ENCODE data around the gene DHX16. TPM values are rescaled to one million over a fixed set of nuclear protein-coding genes. Genes with fewer than 3 reads are reported as not detected.

Gene DHX16
- total and polyA plus RNA-seq, 2 donors = 29.9 to 48.0 TPM

- H3K27me3 ChIP-seq (ENCODE audit: control insufficient read depth in 2 of 2, insufficient read depth in 1 of 2, low read length in 1 of 2) = no peaks in the 10 kb centered on the region
- WGBS = 6% methylated on average over 36 of the region's 36 CpGs
- peaks cover 37 to 55% of the 10 kb centered on the region in 2 donors for H3K36me3 ChIP-seq (ENCODE audit: control insufficient read depth in 2 of 2, insufficient read depth in 2 of 2, low read length in 1 of 2)
- no peaks in the 10 kb centered on the region for H3K9me3 ChIP-seq (ENCODE audit: control insufficient read depth in 2 of 2, insufficient read depth in 1 of 2, low read length in 1 of 2)
- H3K4me3 ChIP-seq (ENCODE audit: low read length in 2 of 2) = peak within 1 kb of the TSS; percentile 58 to 80
- H3K4me1 ChIP-seq (ENCODE audit: control insufficient read depth in 2 of 2, insufficient read depth in 2 of 2, low read length in 2 of 2) = peaks cover 6 to 16% of the 10 kb centered on the region in 2 donors
- H3K27ac ChIP-seq (ENCODE audit: low read depth in 1 of 2, low read length in 1 of 2) = peak within 1 kb of the TSS; percentile 81 to 90
- DNase-seq (ENCODE audit: low read depth in 6 of 9, low spot score in 9 of 9) = peak in 8 of 9 donors; percentile 61 to 91 (median 82)
Observed at GRCh38 chr6:30626484-30627366, 46.1 kb downstream of the DHX16 start, which contains the start of gene ATAT1. Gene ATAT1, plus strand, starts transcription at chr6:30626874.

GRCh38 chr6:30625511-30625910 lies 47.3 kb downstream of the DHX16 start:
- DNase-seq (ENCODE audit: low read depth in 6 of 9, low spot score in 9 of 9) = no peak
- peaks cover 6 to 16% of the 10 kb centered on the region in 2 donors for H3K4me1 ChIP-seq (ENCODE audit: control insufficient read depth in 2 of 2, insufficient read depth in 2 of 2, low read length in 2 of 2)
- H3K4me3 ChIP-seq (ENCODE audit: low read length in 2 of 2) = no peak overlapping the region
- peaks cover 39 to 61% of the 10 kb centered on the region in 2 donors for H3K36me3 ChIP-seq (ENCODE audit: control insufficient read depth in 2 of 2, insufficient read depth in 2 of 2, low read length in 1 of 2)
- H3K27me3 ChIP-seq (ENCODE audit: control insufficient read depth in 2 of 2, insufficient read depth in 1 of 2, low read length in 1 of 2) = no peaks in the 10 kb centered on the region
- 98% methylated on average over 8 of the region's 8 CpGs for WGBS
- H3K27ac ChIP-seq (ENCODE audit: low read depth in 1 of 2, low read length in 1 of 2) = no peak overlapping the region
- H3K9me3 ChIP-seq (ENCODE audit: control insufficient read depth in 2 of 2, insufficient read depth in 1 of 2, low read length in 1 of 2) = no peaks in the 10 kb centered on the region

GRCh38 chr6:30619561-30619960 lies 53.2 kb downstream of the DHX16 start:
- 98% methylated on average over 11 of the region's 11 CpGs for WGBS
- Histone ChIP-seq H3K4me1 (ENCODE audit: control insufficient read depth in 2 of 2, insufficient read depth in 2 of 2, low read length in 2 of 2) (peaks cover 5 to 11% of the 10 kb centered on the region in 2 donors), H3K27me3 (ENCODE audit: control insufficient read depth in 2 of 2, insufficient read depth in 1 of 2, low read length in 1 of 2) (no peaks in the 10 kb centered on the region), H3K36me3 (ENCODE audit: control insufficient read depth in 2 of 2, insufficient read depth in 2 of 2, low read length in 1 of 2) (peaks cover 34 to 55% of the 10 kb centered on the region in 2 donors), H3K4me3 (ENCODE audit: low read length in 2 of 2) (no peak overlapping the region), H3K9me3 (ENCODE audit: control insufficient read depth in 2 of 2, insufficient read depth in 1 of 2, low read length in 1 of 2) (no peaks in the 10 kb centered on the region), H3K27ac (ENCODE audit: low read depth in 1 of 2, low read length in 1 of 2) (no peak overlapping the region)
- DNase-seq (ENCODE audit: low read depth in 6 of 9, low spot score in 9 of 9) = no peak

DNA sequence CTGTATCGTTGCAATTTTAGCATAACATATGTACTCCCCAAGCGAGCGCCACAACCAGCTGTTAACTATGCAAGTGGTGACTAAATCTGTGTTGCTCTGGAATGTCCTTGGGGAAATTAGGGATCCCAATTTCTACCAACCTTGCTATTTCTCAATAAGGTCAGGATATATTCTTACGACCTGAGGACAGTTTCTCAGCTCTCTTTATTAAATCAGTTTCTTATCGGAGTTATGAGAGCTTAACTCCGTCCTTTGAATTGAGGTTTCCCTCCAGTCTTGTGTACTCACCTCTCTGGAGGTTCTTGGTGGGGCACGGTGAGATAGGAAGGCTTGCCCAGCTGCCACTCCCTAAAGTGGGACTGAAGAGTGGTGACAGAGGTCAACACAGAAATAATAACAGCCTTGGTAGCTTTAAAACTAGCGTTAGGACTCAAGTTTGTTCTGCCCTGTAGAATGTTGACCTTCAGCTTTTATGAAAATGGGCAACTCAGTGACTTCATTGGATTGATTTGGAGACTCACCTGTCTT lies 54.5 kb downstream of the DHX16 start:
- H3K4me1 ChIP-seq (ENCODE audit: control insufficient read depth in 2 of 2, insufficient read depth in 2 of 2, low read length in 2 of 2) = peaks cover 17 to 23% of the 10 kb centered on the region in 2 donors
- no peak for DNase-seq (ENCODE audit: low read depth in 6 of 9, low spot score in 9 of 9)
- peak overlapping the region; percentile 89 to 97 for H3K27ac ChIP-seq (ENCODE audit: low read depth in 1 of 2, low read length in 1 of 2)
- WGBS = 14% methylated on average over 8 of the region's 8 CpGs
- peaks cover 27 to 51% of the 10 kb centered on the region in 2 donors for H3K36me3 ChIP-seq (ENCODE audit: control insufficient read depth in 2 of 2, insufficient read depth in 2 of 2, low read length in 1 of 2)
- H3K4me3 ChIP-seq (ENCODE audit: low read length in 2 of 2) = peak overlapping the region; percentile 76 to 89
- no peaks in the 10 kb centered on the region for H3K9me3 ChIP-seq (ENCODE audit: control insufficient read depth in 2 of 2, insufficient read depth in 1 of 2, low read length in 1 of 2)
- no peaks in the 10 kb centered on the region for H3K27me3 ChIP-seq (ENCODE audit: control insufficient read depth in 2 of 2, insufficient read depth in 1 of 2, low read length in 1 of 2)

GRCh38 chr6:30617565-30618269 lies 55.1 kb downstream of the DHX16 start, which contains the start of gene MRPS18B:
Gene MRPS18B, plus strand, starts transcription at chr6:30617840. Its CDS starts 26 bp downstream, at chr6:30617866.
- H3K4me1 ChIP-seq (ENCODE audit: control insufficient read depth in 2 of 2, insufficient read depth in 2 of 2, low read length in 2 of 2) = peaks cover 19 to 27% of the 10 kb centered on the region in 2 donors
- H3K4me3 ChIP-seq (ENCODE audit: low read length in 2 of 2) = peak within 1 kb of the TSS; percentile 89 to 97
- H3K36me3 ChIP-seq (ENCODE audit: control insufficient read depth in 2 of 2, insufficient read depth in 2 of 2, low read length in 1 of 2) = peaks cover 23 to 46% of the 10 kb centered on the region in 2 donors
- H3K27ac ChIP-seq (ENCODE audit: low read depth in 1 of 2, low read length in 1 of 2) = peak within 1 kb of the TSS; percentile 99 to 100
- H3K27me3 ChIP-seq (ENCODE audit: control insufficient read depth in 2 of 2, insufficient read depth in 1 of 2, low read length in 1 of 2) = no peaks in the 10 kb centered on the region
- WGBS = under 1% methylated on average over 34 of the region's 34 CpGs
- peak; percentile 98 to 100 (median 99) for DNase-seq (ENCODE audit: low read depth in 6 of 9, low spot score in 9 of 9)
- H3K9me3 ChIP-seq (ENCODE audit: control insufficient read depth in 2 of 2, insufficient read depth in 1 of 2, low read length in 1 of 2) = no peaks in the 10 kb centered on the region

DNA sequence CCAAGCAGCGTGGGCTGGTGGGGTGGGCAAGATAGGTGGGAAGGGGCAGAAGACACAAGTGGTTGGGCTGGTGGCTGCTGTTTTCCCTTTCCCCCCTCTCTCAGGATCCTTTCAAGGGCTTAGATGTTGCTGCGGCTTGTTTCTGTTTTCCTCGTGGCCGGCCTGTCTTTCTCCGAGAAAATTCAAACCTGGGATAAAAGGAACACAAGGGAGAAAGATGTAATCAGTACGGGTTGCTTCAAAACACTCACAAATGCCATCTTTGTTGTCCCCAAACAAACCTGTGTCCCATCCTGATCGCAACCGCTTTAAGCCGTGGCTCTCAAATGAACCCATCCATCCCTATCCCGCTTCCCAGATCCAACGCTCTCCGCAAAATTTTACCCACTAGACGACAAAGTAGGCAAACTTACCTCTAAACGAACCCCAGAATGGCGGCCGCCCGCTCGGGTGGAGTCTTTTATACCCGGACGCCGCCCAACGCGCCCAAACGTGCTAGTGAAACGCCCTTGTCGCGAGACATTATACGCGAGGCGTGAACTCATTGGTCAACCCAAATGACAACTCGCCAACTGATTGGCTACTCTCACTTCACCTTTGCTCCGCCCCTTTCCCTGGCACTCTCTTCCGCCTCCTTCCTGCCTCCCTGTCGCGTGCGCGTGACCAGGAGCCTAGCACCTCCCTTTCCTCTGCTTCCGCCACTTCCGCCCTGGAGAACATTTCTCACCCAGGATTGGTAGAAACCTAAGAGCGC lies 55.8 kb downstream of the DHX16 start, which contains the start of gene PPP1R10:
PPP1R10 (minus strand) TSS at position 433 of the 754 bp plus-strand sequence. CDS start 7,299 bp downstream, outside the sequence.
- Histone ChIP-seq H3K36me3 (ENCODE audit: control insufficient read depth in 2 of 2, insufficient read depth in 2 of 2, low read length in 1 of 2) (peaks cover 19 to 40% of the 10 kb centered on the region in 2 donors), H3K4me1 (ENCODE audit: control insufficient read depth in 2 of 2, insufficient read depth in 2 of 2, low read length in 2 of 2) (peaks cover 20 to 29% of the 10 kb centered on the region in 2 donors)
- WGBS = under 1% methylated on average over 40 of the region's 40 CpGs

DNA sequence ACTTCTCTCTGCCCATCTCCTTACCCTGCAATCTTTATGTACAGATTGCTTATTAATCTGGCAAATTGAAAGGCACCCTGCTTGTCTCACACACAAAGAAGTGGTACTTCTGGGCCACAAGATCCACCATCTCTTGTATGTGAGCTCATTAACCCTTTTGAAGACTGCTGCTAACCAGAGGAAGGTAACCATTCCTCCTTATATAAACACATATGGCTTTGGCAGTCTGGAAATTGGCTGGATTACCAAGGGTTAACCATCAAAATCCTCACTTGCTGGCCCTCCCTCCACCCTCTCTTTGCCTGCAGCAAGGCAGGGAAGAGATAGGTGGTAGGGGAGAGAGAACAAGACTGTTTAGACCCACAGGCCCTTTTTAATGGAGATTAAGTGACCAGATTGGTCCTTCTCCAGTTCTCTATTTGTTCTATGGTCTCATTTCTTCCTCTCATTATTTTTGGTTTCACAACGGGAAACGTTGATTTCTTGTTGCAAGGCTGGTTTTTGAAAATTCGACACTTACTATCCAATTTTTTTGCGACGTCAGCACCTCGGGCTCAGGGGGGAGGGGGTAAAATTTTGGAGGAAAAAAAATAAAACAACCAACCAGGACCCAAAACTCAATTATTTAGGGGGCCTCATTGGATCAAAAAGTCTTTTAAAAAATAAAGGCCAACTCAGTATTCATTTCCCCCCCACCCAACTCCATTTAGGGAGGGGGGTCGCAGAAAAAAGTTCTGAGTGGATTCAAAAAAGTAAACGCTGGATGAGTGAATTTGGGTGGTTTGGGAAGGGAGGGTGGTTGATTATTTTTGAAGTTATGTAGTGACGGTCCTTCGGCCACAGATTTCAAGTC lies 56.6 kb downstream of the DHX16 start:
- Histone ChIP-seq H3K9me3 (ENCODE audit: control insufficient read depth in 2 of 2, insufficient read depth in 1 of 2, low read length in 1 of 2) (no peaks in the 10 kb centered on the region), H3K4me1 (ENCODE audit: control insufficient read depth in 2 of 2, insufficient read depth in 2 of 2, low read length in 2 of 2) (peaks cover 20 to 29% of the 10 kb centered on the region in 2 donors), H3K27ac (ENCODE audit: low read depth in 1 of 2, low read length in 1 of 2) (peak overlapping the region; percentile 99 to 100), H3K27me3 (ENCODE audit: control insufficient read depth in 2 of 2, insufficient read depth in 1 of 2, low read length in 1 of 2) (no peaks in the 10 kb centered on the region), H3K36me3 (ENCODE audit: control insufficient read depth in 2 of 2, insufficient read depth in 2 of 2, low read length in 1 of 2) (peaks cover 19 to 38% of the 10 kb centered on the region in 2 donors), H3K4me3 (ENCODE audit: low read length in 2 of 2) (peak overlapping the region; percentile 68 to 97)
- DNase-seq (ENCODE audit: low read depth in 6 of 9, low spot score in 9 of 9) = peak; percentile 54 to 82 (median 67)
- under 1% methylated on average over 10 of the region's 10 CpGs for WGBS

More for the DNA sequence above, 55.8 kb downstream of the DHX16 start, which contains the start of gene PPP1R10:
- H3K27me3 ChIP-seq (ENCODE audit: control insufficient read depth in 2 of 2, insufficient read depth in 1 of 2, low read length in 1 of 2) = no peaks in the 10 kb centered on the region
- H3K27ac ChIP-seq (ENCODE audit: low read depth in 1 of 2, low read length in 1 of 2) = peak within 1 kb of the TSS; percentile 99 to 100
- peak within 1 kb of the TSS; percentile 89 to 97 for H3K4me3 ChIP-seq (ENCODE audit: low read length in 2 of 2)
- DNase-seq (ENCODE audit: low read depth in 6 of 9, low spot score in 9 of 9) = peak in 8 of 9 donors; percentile 99 to 100 (median 100)
- no peaks in the 10 kb centered on the region for H3K9me3 ChIP-seq (ENCODE audit: control insufficient read depth in 2 of 2, insufficient read depth in 1 of 2, low read length in 1 of 2)

Measured in thymus (tissue), 11 donors.